HG03064 (cell line): ENCODE measurements around the gene MKKS.
"Not testable (repeated sequence)": the region's sequence is repeated elsewhere in the genome, so short reads cannot be mapped to it uniquely, and the experiment has no call there.

Experiments used
- ATAC-seq: cut with Tn5 transposase; IDR thresholded peaks from one replicate; pipeline ENCODE4 v1.9.1; 2021; ENCODE audit warnings: low read depth; ENCODE audit not compliant: unreplicated experiment

MKKS gene

DNA sequence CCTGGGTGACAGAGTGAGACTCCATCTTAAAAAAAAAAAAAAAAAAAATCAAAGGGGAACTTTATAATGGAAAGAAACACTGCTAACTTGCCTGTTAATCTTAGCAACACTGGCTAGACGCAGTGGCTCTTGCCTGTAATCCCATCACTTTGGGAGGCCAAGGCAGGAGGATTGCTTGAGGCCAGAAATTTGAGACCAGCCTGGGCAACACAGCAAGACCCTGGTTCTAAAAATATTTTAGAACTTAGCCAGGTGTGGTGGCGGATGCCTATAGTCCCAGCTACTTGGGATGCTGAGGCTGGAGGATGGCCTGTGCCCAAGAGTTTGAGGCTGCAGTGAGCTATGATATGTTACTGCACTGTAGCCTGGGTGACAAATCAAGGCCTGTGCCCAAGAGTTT, 16.8 kb downstream of the MKKS start:
- ATAC-seq: not testable (repeated sequence)

DNA sequence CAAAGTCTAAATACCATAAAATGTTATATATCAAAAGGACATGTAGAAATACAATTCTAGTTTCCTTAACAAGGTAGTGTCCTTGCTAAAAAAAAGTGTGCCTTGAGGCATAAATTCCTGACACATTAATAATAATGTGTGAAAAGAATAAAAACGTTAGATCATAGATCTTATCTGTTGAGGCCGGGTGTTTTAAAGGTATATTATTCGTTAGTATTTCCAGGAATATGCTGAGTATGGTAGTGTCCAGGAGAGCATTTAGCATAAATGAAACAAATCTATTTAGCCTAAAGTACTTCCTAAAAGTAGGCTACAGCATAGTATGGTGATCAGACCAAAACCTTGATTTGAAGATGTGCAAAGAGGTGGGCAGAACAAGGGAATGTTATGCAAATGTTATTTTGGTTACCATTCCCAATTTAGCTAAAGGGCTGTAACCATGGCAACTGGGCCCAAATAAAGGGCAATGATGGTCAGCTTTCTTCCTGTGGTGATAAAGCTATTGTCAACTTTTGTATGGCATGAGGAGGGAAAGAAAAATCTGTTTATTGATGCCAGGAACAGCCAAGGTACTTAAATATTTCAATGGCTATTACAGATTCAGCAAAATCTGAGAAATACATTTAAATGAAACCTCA, 18.9 kb downstream of the MKKS start:
- no peak for ATAC-seq

DNA sequence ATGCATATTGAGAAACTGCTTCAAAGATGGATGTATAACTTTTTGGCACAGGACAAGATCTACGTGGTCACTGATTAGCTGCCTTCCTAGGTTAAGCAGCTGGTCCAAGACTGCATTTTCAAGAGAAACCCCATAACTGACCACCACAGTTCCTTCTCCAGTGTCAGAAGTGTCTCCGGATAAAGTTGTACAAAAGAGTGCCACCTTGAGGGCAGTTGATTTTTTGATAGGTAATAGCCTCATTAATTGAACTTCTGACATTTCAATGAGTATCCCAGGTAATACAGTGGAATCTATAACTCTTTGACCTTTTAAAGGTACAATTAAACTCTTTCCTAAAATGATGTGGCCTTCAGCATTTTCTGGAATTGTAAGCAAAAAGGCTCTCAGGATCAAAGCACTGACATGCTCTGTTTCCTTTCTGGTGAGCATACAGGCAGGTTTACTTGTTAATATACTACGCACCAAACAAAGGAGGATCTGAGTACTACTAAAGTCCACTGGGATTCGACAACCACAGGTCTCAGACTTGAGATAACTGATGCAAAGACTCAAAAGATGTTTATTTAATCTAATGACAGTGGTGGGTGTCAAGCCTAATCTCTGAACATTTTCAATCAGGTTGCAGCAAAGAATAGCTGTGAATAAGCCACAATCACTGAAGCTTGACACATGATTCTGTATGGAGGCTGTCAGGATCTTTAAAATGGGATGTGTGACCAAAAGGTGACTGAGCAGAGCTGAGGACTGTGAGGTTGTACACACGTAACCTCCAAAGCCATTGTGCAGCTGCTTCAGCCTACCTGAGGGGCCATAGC, 21.2 kb downstream of the MKKS start:
- ATAC-seq: no peak

DNA sequence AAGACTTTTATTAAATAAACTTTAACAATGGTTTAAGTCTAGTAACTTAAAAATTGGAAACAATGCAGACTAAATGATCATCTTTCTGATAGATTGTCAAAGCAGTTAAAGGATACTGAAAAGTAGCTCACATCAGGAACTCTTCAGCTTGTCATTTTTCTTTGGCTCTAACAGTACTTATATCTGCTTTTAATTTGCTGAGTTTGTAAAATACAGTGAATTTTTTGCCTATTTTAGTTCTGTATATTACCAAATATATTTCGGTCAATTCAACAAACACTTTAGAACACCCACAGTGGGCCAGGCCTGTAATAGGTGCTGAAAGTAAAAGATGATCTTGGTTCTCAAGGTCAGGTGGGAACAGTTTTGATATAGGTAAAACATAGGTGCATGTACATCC, 22.3 kb downstream of the MKKS start:
- no peak for ATAC-seq

DNA sequence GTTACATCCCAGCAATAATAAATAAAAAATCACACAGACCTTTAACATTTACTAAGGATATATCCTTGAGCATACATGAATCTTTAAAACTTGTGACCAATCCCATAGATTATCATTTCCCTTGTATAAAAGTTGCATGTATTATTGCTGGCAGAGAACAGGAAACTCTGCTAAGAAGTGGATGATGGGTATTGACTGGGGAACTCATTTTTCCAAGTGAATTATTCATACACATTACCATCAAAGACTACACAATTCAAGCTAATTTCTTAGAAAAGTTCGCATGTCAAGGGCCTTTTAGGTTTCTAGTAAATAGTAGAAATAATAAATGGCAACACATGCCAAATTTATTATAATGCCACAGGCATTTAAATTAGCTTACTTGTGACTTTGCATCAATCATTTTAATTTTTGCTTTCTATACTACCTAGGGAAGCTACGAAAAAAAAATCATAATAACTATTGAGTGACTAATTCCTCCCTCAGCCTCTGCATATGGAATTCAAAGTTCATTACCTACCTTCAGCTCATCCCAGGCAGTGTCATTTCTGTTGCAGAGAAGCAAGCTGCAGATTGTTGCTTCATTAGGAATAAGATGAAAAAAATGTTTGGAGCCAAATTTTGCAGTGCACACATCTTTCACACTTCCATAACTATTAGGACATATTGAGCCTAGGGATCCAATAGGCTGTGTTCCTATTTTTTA, 25.8 kb downstream of the MKKS start:
- no peak for ATAC-seq

DNA sequence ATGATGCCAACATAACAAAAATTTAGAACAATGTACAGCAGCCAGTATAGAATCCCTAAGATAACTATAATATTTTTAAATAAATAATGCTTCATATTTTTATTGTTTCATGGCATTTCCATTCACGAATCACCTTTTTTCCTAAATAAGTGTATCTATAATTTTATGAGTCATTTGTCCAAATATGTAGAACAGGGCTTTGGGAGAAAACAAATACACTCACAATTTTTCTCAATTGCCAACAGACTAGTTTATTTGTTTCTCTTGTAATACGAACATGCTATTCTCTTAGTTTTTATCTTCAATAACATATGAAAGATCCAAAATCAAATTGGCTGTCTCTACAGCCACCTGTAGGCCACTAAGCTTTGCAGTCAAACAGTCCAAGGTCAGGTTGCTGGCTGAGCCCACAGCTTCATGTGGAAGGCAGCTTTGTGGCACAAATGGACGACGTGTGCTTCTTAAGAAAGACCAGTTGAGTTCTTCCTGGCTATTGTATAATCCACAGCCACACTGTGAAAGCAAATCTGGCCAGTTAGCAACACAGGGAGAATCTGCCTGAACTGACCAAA, 29.0 kb downstream of the MKKS start:
- no peak for ATAC-seq

DNA sequence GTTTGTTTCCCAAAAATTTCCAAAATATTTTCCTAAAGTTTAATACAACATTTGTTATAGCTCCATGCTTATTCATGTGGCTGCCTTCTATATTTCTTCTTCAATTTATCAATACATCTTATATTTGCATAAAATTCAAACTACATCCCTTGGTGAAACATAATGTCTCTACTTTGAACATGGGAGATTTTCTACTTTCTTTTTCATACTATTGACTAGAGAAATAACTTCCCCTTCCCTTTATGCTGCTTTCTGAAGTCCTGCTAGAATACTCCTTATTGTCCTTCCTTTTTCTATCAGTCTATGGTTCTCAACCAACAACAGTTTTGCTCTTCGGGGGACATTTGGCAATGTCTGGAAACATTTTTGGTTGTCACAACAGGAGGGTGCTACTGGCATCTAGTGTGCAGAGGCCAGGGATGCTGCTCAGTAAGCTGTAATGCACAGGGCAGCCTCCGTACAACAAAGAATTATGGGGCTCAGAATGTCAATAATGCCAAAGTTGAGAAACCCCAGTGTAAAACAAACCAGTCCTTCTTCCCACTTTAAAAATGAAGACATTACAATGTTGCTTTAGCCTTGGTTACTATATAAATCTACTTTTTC, 29.9 kb downstream of the MKKS start:
- no peak for ATAC-seq

DNA sequence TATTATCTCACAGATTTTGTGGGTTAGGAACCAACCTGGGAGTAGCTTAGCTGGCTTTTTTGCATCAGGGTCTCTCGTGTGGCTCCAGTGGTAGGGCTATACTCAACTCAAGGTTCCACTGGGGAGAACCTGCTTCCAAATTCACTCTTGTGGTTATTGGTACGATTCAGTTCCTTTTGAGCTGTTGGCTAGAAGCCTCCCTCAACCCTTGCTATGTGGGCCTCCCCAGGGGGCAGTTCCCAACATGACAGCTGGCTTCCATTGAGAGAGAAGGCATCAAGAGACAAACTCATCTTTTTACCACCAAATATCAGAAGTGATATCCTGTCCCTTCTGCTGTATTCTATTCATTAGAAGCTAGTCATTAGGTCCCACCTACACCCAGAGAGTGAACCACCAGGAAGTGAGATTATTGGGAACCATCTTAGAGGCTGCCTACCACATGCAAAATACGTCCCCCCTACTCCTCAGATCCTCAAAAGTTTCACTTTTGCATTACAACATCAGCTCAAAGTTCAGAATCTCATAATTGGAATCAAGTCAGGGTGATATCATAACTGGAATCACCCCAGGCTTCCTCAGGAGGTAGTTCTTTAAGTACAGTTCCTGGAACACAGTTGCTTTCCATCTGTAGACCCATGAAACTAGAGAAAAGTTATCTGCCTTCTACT, 30.9 kb downstream of the MKKS start:
- ATAC-seq: no peak

DNA sequence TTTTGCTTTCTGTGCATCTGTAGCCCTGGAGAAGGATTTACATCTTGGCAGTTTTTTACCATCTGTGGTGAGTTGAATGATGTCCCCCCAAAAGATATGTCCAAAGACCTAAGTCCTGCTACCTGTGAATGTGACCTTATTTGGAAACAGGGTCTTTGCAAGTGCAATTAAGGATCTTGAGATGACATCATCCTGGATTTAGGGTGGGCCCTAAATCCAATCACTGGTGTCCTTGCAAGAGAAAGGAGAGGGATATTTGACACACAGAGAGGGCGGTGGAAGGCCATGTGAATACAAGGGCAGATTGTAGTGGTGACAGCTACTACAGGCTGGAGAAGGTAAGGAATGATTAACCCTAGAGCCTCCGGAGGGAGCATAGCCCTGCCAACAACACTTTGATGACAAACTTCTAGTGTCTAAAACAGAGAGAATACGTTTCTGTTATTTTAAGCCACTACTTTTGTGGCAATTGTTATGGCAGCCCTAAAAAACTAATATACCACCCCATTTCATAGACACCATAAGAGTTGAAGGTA, 35.1 kb downstream of the MKKS start:
- no peak for ATAC-seq

DNA sequence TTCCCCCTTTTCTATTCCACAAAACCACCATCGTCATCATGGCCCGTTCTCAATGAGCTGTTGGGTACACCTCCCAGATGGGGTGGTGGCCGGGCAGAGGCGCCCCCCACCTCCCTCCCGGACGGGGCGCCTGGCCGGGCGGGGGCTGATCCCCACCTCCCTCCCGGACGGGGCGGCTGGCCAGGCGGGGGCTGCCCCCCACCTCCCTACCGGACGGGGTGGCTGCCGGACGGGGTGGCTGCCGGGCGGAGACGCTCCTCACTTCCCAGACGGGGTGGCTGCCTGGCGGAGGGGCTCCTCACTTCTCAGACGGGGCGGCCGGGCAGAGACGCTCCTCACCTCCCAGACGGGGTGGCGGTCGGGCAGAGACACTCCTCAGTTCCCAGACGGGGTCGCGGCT, 39.3 kb downstream of the MKKS start:
- ATAC-seq: not testable (repeated sequence)

DNA sequence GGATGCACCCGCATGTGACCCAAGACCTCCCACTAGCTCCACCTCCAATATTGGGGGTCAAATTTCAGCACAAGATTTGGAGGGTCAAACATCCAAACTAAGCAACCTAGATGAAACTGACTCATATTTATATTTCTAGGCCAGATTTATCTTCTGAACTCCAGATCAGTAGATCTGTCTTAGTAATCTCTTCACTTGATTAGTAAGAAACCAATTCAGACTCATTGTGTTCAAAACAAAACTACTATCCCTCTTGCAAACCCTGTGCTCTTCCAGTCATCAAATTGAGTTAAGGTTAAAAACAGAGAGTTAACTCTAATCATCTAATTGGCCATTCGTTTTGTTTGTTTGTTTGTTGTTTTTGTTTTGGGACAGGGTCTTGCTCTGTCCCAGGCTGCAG, 43.3 kb downstream of the MKKS start:
- ATAC-seq: no peak

DNA sequence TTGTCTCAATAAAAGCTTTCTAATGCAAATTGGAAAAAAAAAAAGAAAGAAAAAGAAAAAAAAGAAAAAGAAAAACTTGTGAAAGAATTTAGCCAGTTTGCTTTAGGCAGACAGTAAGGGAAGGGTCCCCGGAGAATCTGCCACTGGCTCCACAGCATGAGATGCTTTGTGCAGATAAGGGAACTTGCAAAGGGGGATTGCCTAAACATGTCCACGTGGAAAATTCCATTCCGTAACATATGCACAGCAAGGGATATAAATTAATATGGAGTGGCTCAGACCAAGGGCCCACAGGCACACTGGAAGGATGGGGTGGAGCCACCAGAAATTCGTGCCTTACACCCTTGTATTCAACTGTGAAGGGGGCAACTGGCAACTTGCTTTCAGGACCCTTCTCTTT, 45.4 kb downstream of the MKKS start:
- ATAC-seq: no peak

DNA sequence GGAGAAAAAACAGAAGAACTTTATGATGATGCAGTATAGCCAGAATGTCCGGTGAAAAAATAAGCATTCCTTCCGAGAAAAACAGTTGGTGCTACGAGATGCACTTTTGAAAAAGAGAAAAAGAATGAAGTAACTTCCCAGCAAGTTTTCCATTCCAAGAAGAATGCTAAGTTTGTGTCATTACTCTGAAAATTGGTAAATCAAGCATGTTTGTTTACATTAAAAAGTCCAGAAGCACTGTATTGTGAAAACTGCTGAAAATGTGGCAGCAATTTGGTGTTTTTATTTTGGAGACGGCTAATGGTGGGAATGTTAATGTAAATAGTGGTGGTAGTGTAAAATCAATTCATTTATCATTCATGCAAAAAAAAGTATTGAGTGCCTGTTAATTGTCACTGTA, 46.3 kb downstream of the MKKS start:
- no peak for ATAC-seq

DNA sequence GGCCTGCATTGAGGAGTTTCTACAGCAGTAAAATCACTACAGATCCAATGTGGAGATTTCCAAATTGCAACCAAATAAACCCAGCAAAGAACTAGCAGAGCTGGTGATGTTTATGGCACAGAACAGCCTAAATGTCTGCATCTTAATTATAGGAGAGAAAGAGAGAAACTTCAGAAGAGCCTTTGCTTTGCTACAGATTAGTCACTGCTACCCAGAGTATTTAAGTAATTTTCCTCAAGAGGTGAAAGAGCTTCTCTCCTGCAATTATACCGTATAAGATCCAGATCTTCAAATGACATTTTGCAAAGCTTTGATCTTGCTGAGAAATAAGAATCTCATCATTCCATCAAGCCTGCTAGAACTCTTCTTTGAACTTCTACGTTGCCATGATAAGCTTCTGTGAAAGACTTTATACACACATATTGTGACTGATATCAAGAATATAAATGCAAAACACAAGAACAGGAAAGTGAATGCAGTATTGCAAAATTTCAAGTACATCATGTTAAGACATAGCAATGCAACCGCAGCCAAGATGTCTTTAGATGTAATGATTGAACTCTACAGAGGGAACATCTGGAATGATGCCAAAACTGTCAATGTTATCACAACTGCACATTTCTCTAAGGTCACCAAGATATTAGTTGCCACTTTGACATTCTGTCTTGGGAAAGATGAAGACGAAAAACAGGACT, 48.0 kb downstream of the MKKS start:
- no peak for ATAC-seq

DNA sequence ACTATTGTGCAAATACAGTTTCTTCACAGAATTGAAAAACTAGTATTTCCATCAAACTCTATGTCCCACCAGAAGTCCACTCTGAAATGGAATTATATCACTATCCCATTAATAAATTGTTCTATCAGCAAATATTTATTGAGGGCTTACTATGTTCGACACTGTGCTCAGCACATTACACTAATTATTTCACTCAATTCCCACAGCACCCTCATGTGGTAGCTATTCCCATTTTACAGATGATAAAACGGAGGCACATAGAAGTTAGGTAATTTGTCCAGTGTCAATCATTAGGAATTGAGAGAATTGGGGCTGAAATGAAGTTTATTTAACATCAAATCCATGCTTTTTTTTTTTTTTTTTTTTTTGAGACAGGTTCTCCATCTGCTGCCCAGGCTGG, 52.5 kb downstream of the MKKS start:
- ATAC-seq: no peak

DNA sequence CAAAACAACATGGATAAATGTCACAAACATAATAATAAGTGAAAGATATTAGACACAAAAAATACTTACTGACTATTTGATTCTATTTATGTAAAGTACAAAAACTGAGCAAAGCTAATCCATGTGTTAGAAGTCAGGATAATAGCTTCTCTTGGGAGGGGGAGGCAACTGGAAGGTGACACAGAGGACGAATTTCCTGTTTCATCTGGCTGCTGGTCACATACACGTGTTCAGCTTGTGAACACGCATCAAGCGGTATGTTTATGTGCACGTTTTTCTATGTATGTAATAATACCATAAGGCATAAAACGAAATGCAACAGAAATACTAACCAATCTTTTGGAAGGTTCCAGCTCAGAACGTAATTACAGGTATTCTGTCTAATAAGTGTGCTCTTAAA, 54.3 kb downstream of the MKKS start:
- no peak for ATAC-seq

DNA sequence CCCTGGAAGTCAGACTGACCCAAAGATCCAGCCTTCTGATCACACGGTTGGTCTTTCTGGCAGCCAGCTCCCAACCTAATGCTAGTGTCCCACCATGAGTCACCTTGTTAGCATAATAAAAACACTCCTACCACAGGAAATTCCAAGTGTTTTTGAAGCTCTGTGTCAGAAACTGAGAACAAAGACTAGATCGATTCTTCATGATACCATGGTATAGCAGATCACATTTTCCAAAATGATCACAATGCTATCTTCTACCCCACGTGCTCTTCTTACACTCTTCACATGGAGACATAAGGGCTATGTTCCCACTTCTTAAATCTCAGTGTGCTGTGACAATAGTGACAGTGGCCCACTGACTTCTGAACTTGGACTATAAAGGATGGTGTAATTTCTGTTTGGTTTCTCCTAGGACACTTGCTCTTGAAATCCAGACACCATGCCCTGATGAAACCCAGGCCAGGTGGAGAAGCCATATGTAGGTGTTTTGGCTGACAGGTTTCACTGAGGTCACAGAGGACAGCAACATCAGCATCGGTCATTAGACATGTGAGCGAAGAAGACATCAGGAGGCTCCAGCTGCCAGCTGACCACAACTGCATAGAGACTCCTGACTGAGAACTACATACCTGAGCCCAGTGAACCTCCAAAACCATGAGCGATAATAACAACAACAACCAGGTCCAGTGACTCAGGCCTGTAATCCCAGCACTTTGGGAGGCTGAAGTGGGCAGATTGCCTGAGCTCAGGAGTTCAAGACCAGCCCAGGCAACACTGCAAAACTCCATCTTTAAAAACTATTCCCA, 57.5 kb downstream of the MKKS start:
- ATAC-seq: no peak

DNA sequence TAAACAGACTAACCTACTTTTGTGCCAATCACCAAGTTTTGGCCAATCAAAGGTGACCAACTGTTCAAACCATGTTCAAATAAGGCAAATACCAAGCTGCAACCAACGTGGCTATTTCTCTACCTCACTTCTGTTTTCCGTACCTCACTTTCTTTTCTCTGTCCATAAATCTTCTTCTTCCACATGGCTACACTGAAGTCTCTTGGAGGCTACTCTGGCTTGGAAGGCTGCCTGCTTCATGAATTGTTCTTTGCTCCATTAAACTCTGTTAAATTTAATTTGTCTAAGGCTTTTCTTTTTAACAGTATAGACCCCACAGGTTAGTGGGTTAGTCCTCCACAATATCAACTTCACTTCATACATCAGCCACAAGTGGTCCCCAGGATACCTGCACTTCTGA, 58.8 kb downstream of the MKKS start:
- no peak for ATAC-seq

DNA sequence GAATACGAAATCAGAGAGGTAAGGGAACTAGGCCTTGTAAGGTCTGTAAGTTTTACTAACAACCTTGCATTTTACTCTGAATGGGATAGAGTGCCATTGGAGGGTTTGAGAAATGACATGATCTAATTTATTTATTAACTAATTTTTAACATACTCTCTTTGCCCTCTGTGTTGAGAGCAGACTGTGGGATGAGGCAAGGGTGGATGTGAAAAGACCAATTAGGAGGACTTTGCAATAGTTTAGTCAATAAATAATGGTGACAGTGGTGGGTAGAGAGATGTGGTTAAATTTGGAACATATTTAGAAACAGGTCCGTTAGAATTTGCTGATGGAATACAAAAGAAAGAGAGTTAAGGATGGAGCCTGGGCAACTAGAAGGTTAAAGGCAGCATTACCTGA, 60.0 kb downstream of the MKKS start:
- no peak for ATAC-seq
